ENCODE measurements around the gene PITPNC1. TPM values are rescaled to one million over a fixed set of nuclear protein-coding genes. Genes with fewer than 3 reads are reported as not detected.

The PITPNC1 gene
- total and polyA plus RNA-seq, 2 of the 13 experiments (the other 11 are each of a cell fraction or from before 2014, with no cell fraction given) = 4.1 to 5.7 TPM

- CTCF ChIA-PET (ENCODE audit: low intra/inter-chr PET ratio, low total read pairs) = interaction anchor here (0.6 kb wide), 1 partner anchor 65 kb away, joined by 3 read pairs; no protein-coding TSS in a partner anchor
- intact Hi-C loops (cut with micrococcal nuclease; ENCODE audit: unreplicated experiment) = no loop called here
- TF ChIP-seq FLYWCH1 (CRISPR knock-in tag; IDR thresholded peaks at IDR 0.05) = no peak
- TF ChIP-seq, protein P1, sequence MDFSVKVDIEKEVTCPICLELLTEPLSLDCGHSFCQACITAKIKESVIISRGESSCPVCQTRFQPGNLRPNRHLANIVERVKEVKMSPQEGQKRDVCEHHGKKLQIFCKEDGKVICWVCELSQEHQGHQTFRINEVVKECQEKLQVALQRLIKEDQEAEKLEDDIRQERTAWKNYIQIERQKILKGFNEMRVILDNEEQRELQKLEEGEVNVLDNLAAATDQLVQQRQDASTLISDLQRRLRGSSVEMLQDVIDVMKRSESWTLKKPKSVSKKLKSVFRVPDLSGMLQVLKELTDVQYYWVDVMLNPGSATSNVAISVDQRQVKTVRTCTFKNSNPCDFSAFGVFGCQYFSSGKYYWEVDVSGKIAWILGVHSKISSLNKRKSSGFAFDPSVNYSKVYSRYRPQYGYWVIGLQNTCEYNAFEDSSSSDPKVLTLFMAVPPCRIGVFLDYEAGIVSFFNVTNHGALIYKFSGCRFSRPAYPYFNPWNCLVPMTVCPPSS (IDR thresholded peaks at IDR 0.05) = no peak
- no peak for TF ChIP-seq PHB2 (IDR thresholded peaks at IDR 0.05; ENCODE audit: partially characterized antibody)
- TF ChIP-seq ISX (CRISPR knock-in tag; conservative IDR thresholded peaks at IDR 0.05) = no peak
- TF ChIP-seq RXRA (CRISPR knock-in tag; IDR thresholded peaks at IDR 0.05) = no peak
- no peak for TF ChIP-seq MIER2 (CRISPR knock-in tag; IDR thresholded peaks at IDR 0.05)
- TF ChIP-seq ZNF33B (CRISPR knock-in tag; IDR thresholded peaks at IDR 0.05) = no peak
- no peak for TF ChIP-seq ZNF775 (CRISPR knock-in tag; IDR thresholded peaks at IDR 0.05; ENCODE audit: borderline replicate concordance)
- TF ChIP-seq CBX1 (IDR thresholded peaks at IDR 0.05; ENCODE audit: low read depth) = no peak
Measured at GRCh38 chr17:67576471-67577115, 199.5 kb downstream of the PITPNC1 start.

More at GRCh38 chr17:67576471-67577115, 199.5 kb downstream of the PITPNC1 start:
- FAIRE-seq (no peak), ATAC-seq (no peak), DNase-seq (ENCODE audit: low spot score) (no peak)
- H3K27ac ChIP-seq (ENCODE audit: extremely low read length, insufficient read depth, low read length) = no peak overlapping the region
- H3K27me3 ChIP-seq (ENCODE audit: control insufficient read depth in 1 of 2, insufficient read depth in 2 of 2, low read length in 2 of 2) = no peaks in the 10 kb centered on the region
- no peak overlapping the region for H3K4me3 ChIP-seq (replicated peaks in 1 of 3; ENCODE audit: insufficient read depth in 1 of 3, low read depth in 2 of 3, low read length in 3 of 3)
- no peaks in the 10 kb centered on the region for H4K20me1 ChIP-seq (ENCODE audit: insufficient read depth, low read length)
- no peak overlapping the region for H3K9ac ChIP-seq (ENCODE audit: insufficient read depth, low read depth, low read length)
- no peaks in the 10 kb centered on the region for H3K9me3 ChIP-seq (ENCODE audit: low read length)
- H3K79me2 ChIP-seq (ENCODE audit: insufficient read depth, low read length) = no peaks in the 10 kb centered on the region
- peaks cover 5% of the 10 kb centered on the region; the same call in 1 of the 2 replicates for H3K4me1 ChIP-seq (ENCODE audit: insufficient read depth, low read length)
- H3K36me3 ChIP-seq (replicated peaks in 1 of 2; ENCODE audit: control insufficient read depth in 1 of 2, insufficient read depth in 2 of 2, low read length in 2 of 2) = no peaks in the 10 kb centered on the region
- POLR2A ChIA-PET = no interaction called here
- H3K4me2 ChIP-seq (ENCODE audit: low read depth, low read length) = no peak overlapping the region
- in situ Hi-C loops (cut with HindIII; ENCODE audit: extremely low pct_ligation_motif_present, low pct_unique_long_range_greater_than_20kb) = no loop called here
- no TSS peak for BruUV-seq (replicated peaks)
- 82% methylated on average over 9 of the region's 10 CpGs for WGBS (ENCODE audit: low lambda C conversion rate)
- no peak overlapping the region for H2AFZ ChIP-seq (ENCODE audit: low read length)
